ENCODE results near the gene CCDC59.
"Not testable (repeated sequence)": the region's sequence is repeated elsewhere in the genome, so short reads cannot be mapped to it uniquely, and the experiment has no call there.

The CCDC59 gene

DNA sequence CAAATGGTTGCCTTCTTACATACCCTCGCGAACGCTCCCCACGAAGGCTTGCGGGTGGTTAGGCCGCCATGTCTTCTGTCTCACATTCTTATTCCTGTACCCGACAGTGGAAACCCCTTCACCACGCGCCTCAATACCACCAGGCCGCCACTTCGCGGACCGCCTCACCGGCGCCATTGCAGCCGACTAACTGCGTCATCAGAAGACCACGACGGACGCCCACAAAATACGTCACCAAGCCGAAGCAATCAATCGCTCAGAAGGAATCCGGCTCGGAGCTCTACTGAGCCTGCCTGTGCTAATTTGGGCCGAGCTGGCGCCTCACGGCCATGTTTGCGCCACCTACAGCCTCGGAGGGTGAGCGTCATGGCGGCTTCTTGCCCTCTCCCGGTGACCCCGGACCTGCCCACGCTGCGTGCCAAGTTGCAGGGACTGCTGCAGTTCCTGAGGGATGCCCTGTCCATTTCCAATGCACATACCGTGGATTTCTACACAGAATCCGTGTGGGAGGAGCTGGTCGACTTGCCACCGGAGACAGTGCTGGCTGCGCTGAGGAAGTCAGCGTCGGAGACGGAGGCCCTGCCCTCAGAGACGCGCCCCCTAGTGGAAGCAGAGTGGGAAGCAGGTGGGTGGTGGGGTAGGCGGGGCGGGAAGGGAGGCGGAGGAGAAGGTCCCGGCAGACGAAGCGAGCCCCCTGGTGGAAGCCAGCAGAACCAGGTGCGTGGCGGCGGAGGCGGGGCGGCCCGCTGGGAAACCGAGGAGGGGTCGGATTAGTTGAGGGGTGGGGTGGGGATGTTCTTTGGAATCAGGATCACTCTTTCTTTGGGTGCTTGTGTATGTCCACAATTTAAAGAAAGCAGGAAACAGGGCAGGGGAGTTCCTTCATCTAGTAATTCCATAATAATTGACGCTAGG is at the start of gene CCDC59, which contains the start of gene METTL25:
Gene CCDC59 (minus strand): TSS at position 188 of the 915 bp plus-strand sequence. CDS start 11 bp downstream, at position 177.
Gene METTL25 (plus strand): TSS at position 330 of the 915 bp plus-strand sequence. CDS start 37 bp downstream, at position 367.
- H3K27ac Mint-ChIP-seq: peak within 1 kb of the TSS; percentile 99
- H3K4me1 Mint-ChIP-seq: peaks cover 45% of the 10 kb centered on the region
- DNase-seq: peak; percentile 97
- CTCF ChIA-PET: interaction anchor here (0.6 to 1.6 kb wide), 6 partner anchors 8 to 53 kb away, joined by 3 to 5 read pairs (median 4); no protein-coding TSS in a partner anchor
- H3K9me3 Mint-ChIP-seq: peaks cover 5% of the 10 kb centered on the region
- H3K27me3 Mint-ChIP-seq: peaks cover 6% of the 10 kb centered on the region
- H3K4me3 Mint-ChIP-seq: peak within 1 kb of the TSS; percentile 98
- H3K36me3 Mint-ChIP-seq: peaks cover 39% of the 10 kb centered on the region

- H3K27ac Mint-ChIP-seq: no peak overlapping the region
- H3K4me3 Mint-ChIP-seq: no peak overlapping the region
- no peaks in the 10 kb centered on the region for H3K9me3 Mint-ChIP-seq
- H3K36me3 Mint-ChIP-seq: no peaks in the 10 kb centered on the region
- CTCF ChIA-PET: no interaction called here
- DNase-seq: no peak
- H3K4me1 Mint-ChIP-seq: no peaks in the 10 kb centered on the region
- H3K27me3 Mint-ChIP-seq: no peaks in the 10 kb centered on the region
Measured at GRCh38 chr12:82407481-82407880, 49.3 kb upstream of the CCDC59 start.

DNA sequence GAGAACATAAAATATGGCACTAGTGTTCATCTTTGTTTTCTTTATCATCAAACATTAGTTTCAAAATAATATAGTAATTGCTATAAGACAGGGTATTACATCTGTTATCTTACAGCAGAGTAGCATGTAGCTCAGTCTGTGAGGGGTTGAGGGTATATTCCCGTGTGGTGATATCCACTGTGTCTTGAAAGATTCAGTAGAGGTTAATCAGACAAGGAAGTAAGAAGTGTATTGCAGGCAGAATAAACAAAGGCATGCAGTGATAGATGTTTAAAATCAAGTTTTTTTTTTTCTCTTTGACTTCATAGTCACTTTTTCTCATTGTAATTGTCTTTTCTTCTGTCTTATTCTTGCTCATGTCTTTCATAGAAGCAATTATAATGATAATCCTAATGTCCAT is 48.5 kb upstream of the CCDC59 start:
- CTCF ChIA-PET: no interaction called here
- DNase-seq: no peak
- no peak overlapping the region for H3K27ac Mint-ChIP-seq
- no peaks in the 10 kb centered on the region for H3K27me3 Mint-ChIP-seq
- H3K9me3 Mint-ChIP-seq: no peaks in the 10 kb centered on the region
- no peaks in the 10 kb centered on the region for H3K4me1 Mint-ChIP-seq
- H3K36me3 Mint-ChIP-seq: no peaks in the 10 kb centered on the region
- H3K4me3 Mint-ChIP-seq: no peak overlapping the region

DNA sequence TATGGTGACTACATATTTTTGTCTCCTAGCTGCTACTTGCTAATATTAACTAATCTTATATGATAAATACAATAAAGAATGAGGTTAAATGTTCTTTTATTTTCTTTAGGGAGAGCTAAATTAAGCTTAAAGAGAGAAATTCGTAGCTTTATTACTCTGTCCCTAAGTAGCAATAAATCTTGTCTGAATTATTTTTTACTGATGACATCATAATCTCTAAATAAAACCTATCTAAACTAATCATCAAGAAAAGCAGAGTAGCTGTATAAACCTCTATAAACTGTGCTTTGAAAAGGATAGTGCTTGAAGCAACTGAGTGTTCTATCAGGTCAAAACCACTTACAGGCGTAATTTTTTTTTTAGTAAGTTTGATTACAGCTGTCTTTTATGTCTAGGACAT is 42.6 kb upstream of the CCDC59 start:
- H3K36me3 Mint-ChIP-seq: peaks cover 2% of the 10 kb centered on the region
- CTCF ChIA-PET: interaction anchor here (1.0 kb wide), 1 partner anchor 41 kb away, joined by 3 read pairs; no protein-coding TSS in a partner anchor
- no peak overlapping the region for H3K27ac Mint-ChIP-seq
- H3K9me3 Mint-ChIP-seq: no peaks in the 10 kb centered on the region
- no peaks in the 10 kb centered on the region for H3K27me3 Mint-ChIP-seq
- no peak overlapping the region for H3K4me3 Mint-ChIP-seq
- DNase-seq: no peak
- H3K4me1 Mint-ChIP-seq: no peaks in the 10 kb centered on the region

GRCh38 chr12:82398879-82399278 is 40.7 kb upstream of the CCDC59 start:
- DNase-seq: no peak
- no peaks in the 10 kb centered on the region for H3K4me1 Mint-ChIP-seq
- H3K36me3 Mint-ChIP-seq: peaks cover 4% of the 10 kb centered on the region
- H3K9me3 Mint-ChIP-seq: no peaks in the 10 kb centered on the region
- CTCF ChIA-PET: no interaction called here
- no peaks in the 10 kb centered on the region for H3K27me3 Mint-ChIP-seq
- no peak overlapping the region for H3K4me3 Mint-ChIP-seq
- no peak overlapping the region for H3K27ac Mint-ChIP-seq

- Mint-ChIP-seq H3K36me3 (no peaks in the 10 kb centered on the region), H3K27me3 (no peaks in the 10 kb centered on the region), H3K27ac (no peak overlapping the region), H3K4me1 (no peaks in the 10 kb centered on the region), H3K9me3 (no peaks in the 10 kb centered on the region), H3K4me3 (no peak overlapping the region)
- CTCF ChIA-PET: interaction anchor here (1.0 kb wide), 1 partner anchor 302 kb away, joined by 3 read pairs; the partner anchor contains the start of gene TMTC2
- DNase-seq: no peak
Measured at GRCh38 chr12:82383930-82384552, 25.9 kb upstream of the CCDC59 start.

- H3K9me3 Mint-ChIP-seq: peaks cover 2% of the 10 kb centered on the region
- H3K4me1 Mint-ChIP-seq: no peaks in the 10 kb centered on the region
- H3K4me3 Mint-ChIP-seq: no peak overlapping the region
- DNase-seq: no peak
- peaks cover under 1% of the 10 kb centered on the region for H3K36me3 Mint-ChIP-seq
- CTCF ChIA-PET: no interaction called here
- no peak overlapping the region for H3K27ac Mint-ChIP-seq
- H3K27me3 Mint-ChIP-seq: no peaks in the 10 kb centered on the region
Measured at GRCh38 chr12:82378997-82379396, 20.8 kb upstream of the CCDC59 start.

DNA sequence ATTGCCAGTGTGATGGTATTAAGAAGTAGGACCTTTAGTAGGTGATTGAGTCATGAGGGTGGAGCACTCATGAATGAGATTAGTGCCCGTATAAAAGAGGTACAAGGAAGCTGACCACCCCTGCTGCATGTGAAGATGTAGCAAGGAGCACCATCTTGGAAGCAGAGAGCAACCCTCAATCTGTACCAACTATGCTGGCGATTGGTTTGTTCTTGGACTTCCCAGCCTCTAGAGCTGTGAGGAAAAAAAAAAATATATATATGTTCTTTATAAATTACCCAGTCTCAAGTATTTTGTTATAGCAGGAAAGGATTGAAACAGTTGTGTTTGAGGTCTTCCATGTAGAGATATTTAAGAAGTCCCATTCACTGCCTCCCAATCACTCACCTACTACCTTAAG is 17.0 kb upstream of the CCDC59 start:
- peaks cover 11% of the 10 kb centered on the region for H3K36me3 Mint-ChIP-seq
- no peaks in the 10 kb centered on the region for H3K27me3 Mint-ChIP-seq

GRCh38 chr12:82366197-82366596 is 8.0 kb upstream of the CCDC59 start:
- Mint-ChIP-seq H3K36me3 (peaks cover 7% of the 10 kb centered on the region), H3K27ac (no peak overlapping the region), H3K27me3 (no peaks in the 10 kb centered on the region), H3K4me3 (no peak overlapping the region), H3K9me3 (peaks cover 5% of the 10 kb centered on the region), H3K4me1 (no peaks in the 10 kb centered on the region)
- CTCF ChIA-PET: interaction anchor here (1.0 kb wide), 1 partner anchor 8 kb away, joined by 3 read pairs; no protein-coding TSS in a partner anchor
- no peak for DNase-seq

More for the DNA sequence above, 17.0 kb upstream of the CCDC59 start:
- DNase-seq: no peak
- peaks cover 8% of the 10 kb centered on the region for H3K9me3 Mint-ChIP-seq
- no peak overlapping the region for H3K4me3 Mint-ChIP-seq
- H3K27ac Mint-ChIP-seq: no peak overlapping the region
- CTCF ChIA-PET: no interaction called here
- H3K4me1 Mint-ChIP-seq: no peaks in the 10 kb centered on the region

DNA sequence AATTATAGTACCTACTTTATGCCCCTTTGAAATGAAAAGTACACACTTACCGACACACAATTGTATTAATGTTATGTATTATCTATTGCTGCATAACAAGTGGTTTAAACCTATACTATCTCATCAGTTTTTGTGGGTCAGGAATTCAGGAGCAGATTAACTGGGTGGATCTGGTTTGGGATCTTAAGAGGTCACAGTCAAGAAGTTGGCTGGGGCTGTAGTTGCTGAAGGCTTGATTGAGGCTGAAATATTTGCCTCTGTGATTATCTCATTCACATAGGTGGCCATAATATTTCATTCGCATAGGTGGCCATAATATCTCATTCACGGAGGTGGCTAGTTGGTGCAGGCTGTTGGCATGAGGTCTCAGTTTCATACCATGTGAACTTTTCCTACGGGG is 5.8 kb upstream of the CCDC59 start:
- DNase-seq: no peak
- peaks cover 5% of the 10 kb centered on the region for H3K9me3 Mint-ChIP-seq
- H3K4me3 Mint-ChIP-seq: no peak overlapping the region
- H3K36me3 Mint-ChIP-seq: peaks cover 9% of the 10 kb centered on the region
- no peaks in the 10 kb centered on the region for H3K27me3 Mint-ChIP-seq
- CTCF ChIA-PET: no interaction called here
- H3K27ac Mint-ChIP-seq: no peak overlapping the region
- peaks cover 14% of the 10 kb centered on the region for H3K4me1 Mint-ChIP-seq

- DNase-seq: no peak
- Mint-ChIP-seq H3K4me1 (peaks cover 30% of the 10 kb centered on the region), H3K9me3 (peaks cover 5% of the 10 kb centered on the region), H3K4me3 (no peak overlapping the region), H3K27me3 (peaks cover 6% of the 10 kb centered on the region), H3K36me3 (peaks cover 19% of the 10 kb centered on the region), H3K27ac (no peak overlapping the region)
- CTCF ChIA-PET: interaction anchor here (0.6 kb wide), 1 partner anchor 49 kb away, joined by 3 read pairs; no protein-coding TSS in a partner anchor
Measured at GRCh38 chr12:82361461-82361915, 3.3 kb upstream of the CCDC59 start.

GRCh38 chr12:82360834-82361233 is 2.6 kb upstream of the CCDC59 start:
- H3K27me3 Mint-ChIP-seq, H3K27ac Mint-ChIP-seq, DNase-seq, H3K4me3 Mint-ChIP-seq, CTCF ChIA-PET, H3K9me3 Mint-ChIP-seq: not testable (repeated sequence)
- peaks cover 24% of the 10 kb centered on the region for H3K36me3 Mint-ChIP-seq
- H3K4me1 Mint-ChIP-seq: peaks cover 37% of the 10 kb centered on the region

DNA sequence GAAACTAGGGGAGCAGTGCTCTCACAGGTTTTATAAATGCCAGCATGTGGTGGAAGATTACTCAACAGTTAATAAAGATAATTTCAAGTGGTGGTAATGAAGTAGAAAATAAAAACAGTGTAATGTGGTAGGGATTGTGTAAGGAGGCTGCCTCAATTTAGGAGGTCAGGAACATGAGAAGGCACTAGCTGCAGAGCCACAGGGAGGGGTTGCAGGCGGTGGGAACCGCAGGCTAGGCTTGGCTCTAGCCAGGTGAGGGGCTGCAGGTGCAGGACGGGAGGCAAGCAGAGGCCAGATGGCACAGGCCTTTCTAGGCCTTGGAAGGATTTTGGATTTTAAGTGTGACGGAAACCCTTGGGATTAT is 910 bp upstream of the CCDC59 start:
- CTCF ChIA-PET: interaction anchor here (0.8 to 1.6 kb wide), 2 partner anchors 8 to 41 kb away, joined by 3 to 5 read pairs; no protein-coding TSS in a partner anchor
- H3K4me3 Mint-ChIP-seq: peak overlapping the region; percentile 98
- peaks cover 33% of the 10 kb centered on the region for H3K36me3 Mint-ChIP-seq
- H3K27ac Mint-ChIP-seq: peak overlapping the region; percentile 99
- peaks cover 45% of the 10 kb centered on the region for H3K4me1 Mint-ChIP-seq
- no peak for DNase-seq
- H3K27me3 Mint-ChIP-seq: peaks cover 6% of the 10 kb centered on the region
- peaks cover 5% of the 10 kb centered on the region for H3K9me3 Mint-ChIP-seq

DNA sequence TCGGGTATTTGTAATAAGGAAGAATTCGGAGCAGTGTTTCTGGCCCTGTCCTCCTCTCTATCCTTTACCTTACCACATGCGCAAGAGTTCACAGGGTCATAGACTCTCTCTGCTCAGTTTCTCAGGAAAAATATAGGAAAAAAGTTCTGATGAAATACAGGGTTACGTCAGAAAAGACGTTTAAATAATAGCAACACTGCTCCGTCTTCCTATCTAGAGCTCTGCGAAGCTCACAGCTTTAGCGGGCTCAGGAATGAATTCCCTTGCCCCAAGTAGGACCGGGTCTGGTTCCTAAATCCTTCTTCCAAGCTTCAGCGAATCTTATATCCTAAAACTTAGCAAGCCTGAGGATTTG is 365 bp downstream of the CCDC59 start:
- Mint-ChIP-seq H3K36me3 (peaks cover 43% of the 10 kb centered on the region), H3K4me3 (peak overlapping the region; percentile 98), H3K4me1 (peaks cover 45% of the 10 kb centered on the region), H3K9me3 (peaks cover 5% of the 10 kb centered on the region), H3K27ac (peak overlapping the region; percentile 99), H3K27me3 (peaks cover 6% of the 10 kb centered on the region)
- CTCF ChIA-PET: interaction anchor here (0.6 to 1.6 kb wide), 6 partner anchors 8 to 53 kb away, joined by 3 to 5 read pairs (median 4); no protein-coding TSS in a partner anchor
- no peak for DNase-seq

Measured in activated naive CD4-positive, alpha-beta T cell treated with anti-CD3 and anti-CD28 coated beads, Interleukin-2, amount 10 ng/mL, durations not matched to agents 7 days and 5 days (primary cell).